ENCODE data around the gene HS3ST3A1.
"Not testable (repeated sequence)": the region's sequence is repeated elsewhere in the genome, so short reads cannot be mapped to it uniquely, and the experiment has no call there.

The HS3ST3A1 gene

GRCh38 chr17:13569398-13570123 is 32.2 kb downstream of the HS3ST3A1 start:
- DNase-seq = no peak

- no peak for DNase-seq
Observed at GRCh38 chr17:13568582-13569397, 32.9 kb downstream of the HS3ST3A1 start.

GRCh38 chr17:13563866-13564265 is 37.9 kb downstream of the HS3ST3A1 start:
- no peak for DNase-seq

GRCh38 chr17:13562271-13562800 is 39.4 kb downstream of the HS3ST3A1 start:
- no peak for DNase-seq

- DNase-seq = no peak
Observed at GRCh38 chr17:13561606-13562270, 40.0 kb downstream of the HS3ST3A1 start.

GRCh38 chr17:13560935-13561334 is 40.8 kb downstream of the HS3ST3A1 start:
- no peak for DNase-seq

GRCh38 chr17:13558588-13558987 is 43.1 kb downstream of the HS3ST3A1 start:
- no peak for DNase-seq

- no peak for DNase-seq
Observed at GRCh38 chr17:13557077-13557476, 44.7 kb downstream of the HS3ST3A1 start.

- no peak for DNase-seq
Observed at GRCh38 chr17:13554231-13554630, 47.5 kb downstream of the HS3ST3A1 start.

GRCh38 chr17:13550291-13550690 is 51.4 kb downstream of the HS3ST3A1 start:
- no peak for DNase-seq

GRCh38 chr17:13548576-13548975 is 53.2 kb downstream of the HS3ST3A1 start:
- not testable (repeated sequence) for DNase-seq

- no peak for DNase-seq
Observed at GRCh38 chr17:13546851-13547250, 54.9 kb downstream of the HS3ST3A1 start.

- no peak for DNase-seq
Observed at GRCh38 chr17:13545941-13546340, 55.8 kb downstream of the HS3ST3A1 start.

- DNase-seq = no peak
Observed at GRCh38 chr17:13544765-13545164, 57.0 kb downstream of the HS3ST3A1 start.

- DNase-seq = no peak
Observed at GRCh38 chr17:13544292-13544691, 57.4 kb downstream of the HS3ST3A1 start.

- DNase-seq = no peak
Observed at GRCh38 chr17:13542636-13543035, 59.1 kb downstream of the HS3ST3A1 start.

GRCh38 chr17:13541032-13541480 is 60.7 kb downstream of the HS3ST3A1 start:
- DNase-seq = no peak

GRCh38 chr17:13540546-13540945 is 61.2 kb downstream of the HS3ST3A1 start:
- DNase-seq = no peak

GRCh38 chr17:13539421-13539820 is 62.3 kb downstream of the HS3ST3A1 start:
- no peak for DNase-seq

GRCh38 chr17:13538841-13539411 is 62.8 kb downstream of the HS3ST3A1 start:
- DNase-seq = no peak

- no peak for DNase-seq
Observed at GRCh38 chr17:13537871-13538643, 63.7 kb downstream of the HS3ST3A1 start.

- DNase-seq = no peak
Observed at GRCh38 chr17:13537167-13537731, 64.5 kb downstream of the HS3ST3A1 start.
